22Rv1 (cell line): ENCODE results near the gene DTX2.
"Not testable (repeated sequence)": the region's sequence is repeated elsewhere in the genome, so short reads cannot be mapped to it uniquely, and the experiment has no call there.

Experiments used
- ZFX ChIP-seq: fragments of 450-650 bp; IDR thresholded peaks from 2 replicates; pipeline ENCODE4 v1.6.1; 2017; ENCODE audit warnings: antibody characterized with exemption, borderline replicate concordance
- TF ChIP-seq, protein P1 (sequence below): fragments of 450-650 bp; IDR thresholded peaks from 2 replicates; pipeline ENCODE4 v1.5.1; 2017; ENCODE audit warnings: mild to moderate bottlenecking

DNA sequence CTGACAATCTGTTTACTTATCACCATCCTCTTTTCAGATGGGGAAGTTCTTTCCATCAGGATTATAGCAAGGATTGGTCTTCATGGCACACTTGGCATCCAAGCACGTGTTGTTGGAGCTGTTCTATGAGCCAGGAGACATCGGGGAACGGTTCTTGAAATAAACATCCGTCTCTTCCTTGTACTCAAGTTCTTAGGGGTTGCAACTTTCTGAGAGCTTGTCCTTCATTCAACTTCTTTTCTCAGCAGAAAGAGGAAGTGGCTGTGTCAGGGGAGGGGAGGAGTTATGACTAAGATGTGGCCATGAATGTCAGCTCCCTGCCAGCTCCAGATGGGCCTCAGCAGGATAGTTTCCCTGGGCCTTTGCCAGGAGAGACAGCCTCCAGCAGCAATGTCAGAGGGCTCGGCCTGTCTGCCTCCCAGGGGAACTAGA is 15.9 kb upstream of the DTX2 start:
- TF ChIP-seq, protein P1, sequence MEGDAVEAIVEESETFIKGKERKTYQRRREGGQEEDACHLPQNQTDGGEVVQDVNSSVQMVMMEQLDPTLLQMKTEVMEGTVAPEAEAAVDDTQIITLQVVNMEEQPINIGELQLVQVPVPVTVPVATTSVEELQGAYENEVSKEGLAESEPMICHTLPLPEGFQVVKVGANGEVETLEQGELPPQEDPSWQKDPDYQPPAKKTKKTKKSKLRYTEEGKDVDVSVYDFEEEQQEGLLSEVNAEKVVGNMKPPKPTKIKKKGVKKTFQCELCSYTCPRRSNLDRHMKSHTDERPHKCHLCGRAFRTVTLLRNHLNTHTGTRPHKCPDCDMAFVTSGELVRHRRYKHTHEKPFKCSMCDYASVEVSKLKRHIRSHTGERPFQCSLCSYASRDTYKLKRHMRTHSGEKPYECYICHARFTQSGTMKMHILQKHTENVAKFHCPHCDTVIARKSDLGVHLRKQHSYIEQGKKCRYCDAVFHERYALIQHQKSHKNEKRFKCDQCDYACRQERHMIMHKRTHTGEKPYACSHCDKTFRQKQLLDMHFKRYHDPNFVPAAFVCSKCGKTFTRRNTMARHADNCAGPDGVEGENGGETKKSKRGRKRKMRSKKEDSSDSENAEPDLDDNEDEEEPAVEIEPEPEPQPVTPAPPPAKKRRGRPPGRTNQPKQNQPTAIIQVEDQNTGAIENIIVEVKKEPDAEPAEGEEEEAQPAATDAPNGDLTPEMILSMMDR = not testable (repeated sequence)
- not testable (repeated sequence) for TF ChIP-seq ZFX
